GM19193 (cell line): ENCODE data around the gene RPUSD3.

Source experiments
- POLR2A ChIP-seq: IDR thresholded peaks from 4 replicates; pipeline ENCODE4 v1.6.1; 2011; ENCODE audit not compliant: insufficient read depth, insufficient read length; ENCODE audit errors: extremely low read depth

RPUSD3 gene

GRCh38 chr3:9793161-9793781 lies 50.5 kb downstream of the RPUSD3 start:
- no peak for TF ChIP-seq POLR2A

GRCh38 chr3:9792405-9793160 lies 51.2 kb downstream of the RPUSD3 start, which contains the start of the genes ARPC4 and TADA3:
TSS of gene ARPC4 (plus strand) at chr3:9793082. CDS start at chr3:9793122, 40 bp downstream.
TSS of gene TADA3 (minus strand) at chr3:9792473. CDS start at chr3:9791466, 1,007 bp downstream.
- TF ChIP-seq POLR2A: peak; percentile 92

- TF ChIP-seq POLR2A: no peak
Observed at GRCh38 chr3:9791790-9792404, 51.9 kb downstream of the RPUSD3 start.

- peak; percentile 13 for TF ChIP-seq POLR2A
Observed at GRCh38 chr3:9791127-9791526, 52.7 kb downstream of the RPUSD3 start.
